Skin epidermis (tissue), 12 donors: ENCODE measurements around the gene SPATA2L.

Experiments used
- H3K27ac ChIP-seq, 21 experiments: fragments of 200-600 bp; sonication (generic) in 11 of 21; one replicate each; pipeline ENCODE4 v1.5.0; 2020; ENCODE audit warnings: mild to moderate bottlenecking in 3 of 21, inconsistent platforms in 2 of 21, moderate library complexity in 2 of 21
- H3K4me3 ChIP-seq, 7 experiments: fragments of 200-600 bp; sonication (generic) in 2 of 7; one replicate each; pipeline ENCODE4 v1.5.0; 2020; ENCODE audit warnings: inconsistent platforms in 2 of 7, mild to moderate bottlenecking in 2 of 7, moderate library complexity in 1 of 7

Gene SPATA2L

GRCh38 chr16:89729863-89730593 is 28.5 kb upstream of the SPATA2L start:
- H3K4me3 ChIP-seq = no peak overlapping the region
- H3K27ac ChIP-seq = no peak overlapping the region

GRCh38 chr16:89729293-89729692 is 27.8 kb upstream of the SPATA2L start:
- H3K4me3 ChIP-seq = no peak overlapping the region
- no peak overlapping the region for H3K27ac ChIP-seq

- no peak overlapping the region for H3K27ac ChIP-seq
- no peak overlapping the region for H3K4me3 ChIP-seq
These were observed 26.1 kb upstream of the SPATA2L start for GRCh38 chr16:89727406-89728120.

GRCh38 chr16:89723279-89724250 is 22.1 kb upstream of the SPATA2L start:
- peak overlapping the region in 20 of 21 experiments; percentile 5 to 99 (median 97) for H3K27ac ChIP-seq
- peak overlapping the region; percentile 59 to 96 (median 85) for H3K4me3 ChIP-seq

GRCh38 chr16:89722392-89723278 is 21.1 kb upstream of the SPATA2L start:
- peak overlapping the region; percentile 59 to 96 (median 85) for H3K4me3 ChIP-seq
- peak overlapping the region; percentile 84 to 99 (median 97) for H3K27ac ChIP-seq

GRCh38 chr16:89721546-89722391 is 20.3 kb upstream of the SPATA2L start:
- Histone ChIP-seq H3K4me3 (peak overlapping the region; percentile 59 to 96 (median 85)), H3K27ac (peak overlapping the region; percentile 84 to 99 (median 97))

GRCh38 chr16:89720813-89721545 is 19.5 kb upstream of the SPATA2L start, which contains the start of the genes VPS9D1 and ZNF276:
Gene VPS9D1 (minus strand): TSS chr16:89720898. CDS start chr16:89720861, 37 bp downstream.
Gene ZNF276 (plus strand): TSS chr16:89721537. CDS start chr16:89721641, 104 bp downstream.
- Histone ChIP-seq H3K4me3 (peak within 1 kb of the TSS; percentile 59 to 96 (median 85)), H3K27ac (peak within 1 kb of the TSS; percentile 84 to 99 (median 97))

GRCh38 chr16:89720551-89720812 is 19.0 kb upstream of the SPATA2L start:
- peak overlapping the region; percentile 59 to 96 (median 85) for H3K4me3 ChIP-seq
- H3K27ac ChIP-seq = peak overlapping the region; percentile 84 to 99 (median 97)

GRCh38 chr16:89717688-89718505 is 16.4 kb upstream of the SPATA2L start:
- no peak overlapping the region for H3K27ac ChIP-seq
- no peak overlapping the region for H3K4me3 ChIP-seq

GRCh38 chr16:89716916-89717687 is 15.6 kb upstream of the SPATA2L start:
- H3K4me3 ChIP-seq = no peak overlapping the region
- H3K27ac ChIP-seq = no peak overlapping the region

- Histone ChIP-seq H3K4me3 (no peak overlapping the region), H3K27ac (no peak overlapping the region)
These were observed 15.0 kb upstream of the SPATA2L start for GRCh38 chr16:89716493-89716892.

GRCh38 chr16:89712274-89712781 is 10.8 kb upstream of the SPATA2L start:
- Histone ChIP-seq H3K27ac (peak overlapping the region in 9 of 21 experiments; percentile 3 to 67 (median 41)), H3K4me3 (peak overlapping the region; percentile 25 to 58 (median 38))

- peak overlapping the region; percentile 25 to 58 (median 38) for H3K4me3 ChIP-seq
- H3K27ac ChIP-seq = peak overlapping the region in 10 of 21 experiments; percentile 3 to 67 (median 40)
These were observed 10.2 kb upstream of the SPATA2L start for GRCh38 chr16:89711601-89712273.

- Histone ChIP-seq H3K27ac (no peak overlapping the region), H3K4me3 (no peak overlapping the region)
These were observed 9.4 kb upstream of the SPATA2L start for GRCh38 chr16:89710709-89711564.
